NB4 (cell line): ENCODE measurements around the gene FOXA2.

Experiments
- DNase-seq: peaks from one replicate; pipeline ENCODE4 v3.0.0; 2010; ENCODE audit warnings: low read depth
- H3K4me3 ChIP-seq: one replicate; pipeline ENCODE4 v1.5.1; 2011; ENCODE audit warnings: mild to moderate bottlenecking, low read depth, low read length, moderate library complexity
- CTCF ChIP-seq: IDR thresholded peaks from one replicate; pipeline ENCODE4 v1.5.1; 2012; ENCODE audit warnings: low read depth, low read length
- MAX ChIP-seq: IDR thresholded peaks from 2 replicates; pipeline ENCODE4 v1.6.1; 2011; ENCODE audit warnings: low read depth, low read length
- MYC ChIP-seq: IDR thresholded peaks from 2 replicates; pipeline ENCODE4 v1.6.1; 2011; ENCODE audit warnings: low read depth, low read length
- POLR2A ChIP-seq: IDR thresholded peaks from 2 replicates; pipeline ENCODE4 v1.6.1; 2011; ENCODE audit warnings: mild to moderate bottlenecking; ENCODE audit not compliant: insufficient read length; ENCODE audit errors: extremely low read depth

Gene FOXA2

GRCh38 chr20:22584522-22584921, at the start of gene FOXA2:
Gene FOXA2 (minus strand): TSS chr20:22584572. CDS start chr20:22584278, 294 bp downstream.
- no peak for DNase-seq
- TF ChIP-seq CTCF, result no peak
- no peak within 1 kb of the TSS for H3K4me3 ChIP-seq

- TF ChIP-seq MAX, result no peak
- TF ChIP-seq CTCF, result no peak
- no peak for TF ChIP-seq POLR2A
- TF ChIP-seq MYC, result no peak
- H3K4me3 ChIP-seq, result no peak overlapping the region
- DNase-seq, result no peak
These were observed 46.3 kb upstream of the FOXA2 start for GRCh38 chr20:22630701-22631100.

- no peak overlapping the region for H3K4me3 ChIP-seq
- no peak for DNase-seq
- TF ChIP-seq CTCF (no peak), MAX (no peak), MYC (no peak), POLR2A (no peak)
These were observed 45.6 kb upstream of the FOXA2 start for GRCh38 chr20:22629927-22630326.

- DNase-seq, result no peak
- H3K4me3 ChIP-seq, result no peak overlapping the region
- TF ChIP-seq CTCF (no peak), MYC (no peak)
These were observed 45.1 kb upstream of the FOXA2 start for GRCh38 chr20:22629447-22629846.

- DNase-seq, result no peak
- TF ChIP-seq MYC (no peak), POLR2A (no peak), MAX (no peak), CTCF (no peak)
- no peak overlapping the region for H3K4me3 ChIP-seq
These were observed 42.1 kb upstream of the FOXA2 start for GRCh38 chr20:22626496-22626895.

- no peak for TF ChIP-seq POLR2A
- no peak for TF ChIP-seq CTCF
- no peak for TF ChIP-seq MAX
- no peak for DNase-seq
- no peak overlapping the region for H3K4me3 ChIP-seq
These were observed 38.8 kb upstream of the FOXA2 start for GRCh38 chr20:22623211-22623610.
